B cell (primary cell): ENCODE results near the gene FOXE1.

Experiments used
- CTCF ChIP-seq: fragments of 200-600 bp; IDR thresholded peaks from one replicate; pipeline ENCODE4 v1.8.0; 2022; ENCODE audit warnings: antibody characterized with exemption, mild to moderate bottlenecking
- EZH2 ChIP-seq: IDR thresholded peaks from 2 replicates; pipeline ENCODE4 v1.6.1; 2012; ENCODE audit warnings: borderline replicate concordance, low read depth, mild to moderate bottlenecking, moderate library complexity, low read length; ENCODE audit not compliant: insufficient read depth, poor library complexity, severe bottlenecking

- TF ChIP-seq CTCF (peak; percentile 81), EZH2 (no peak)
Observed at GRCh38 chr9:97900738-97901565, 47.9 kb downstream of the FOXE1 start.
